ENCODE data around the gene NCOA7.
A peak's percentile ranks its signal among the peaks of the same experiment; 100 is the strongest.
"Not testable (repeated sequence)": the region's sequence is repeated elsewhere in the genome, so short reads cannot be mapped to it uniquely, and the experiment has no call there.

Gene NCOA7

GRCh38 chr6:125769147-125769783 is 21.5 kb upstream of the NCOA7 start:
- no peak for TF ChIP-seq CTCF (IDR thresholded peaks at IDR 0.05; ENCODE audit: low read length, missing control alignments)

GRCh38 chr6:125773387-125774341 is 17.1 kb upstream of the NCOA7 start:
- no peak overlapping the region for H3K4me3 ChIP-seq (replicated peaks; ENCODE audit: low read depth, low read length)
- peak; percentile 50 for DNase-seq (ENCODE audit: low read depth)
- no peak for TF ChIP-seq CTCF (IDR thresholded peaks at IDR 0.05; ENCODE audit: low read length, missing control alignments)

More at GRCh38 chr6:125769147-125769783, 21.5 kb upstream of the NCOA7 start:
- no peak for DNase-seq (ENCODE audit: low read depth)
- no peak overlapping the region for H3K4me3 ChIP-seq (replicated peaks; ENCODE audit: low read depth, low read length)

DNA sequence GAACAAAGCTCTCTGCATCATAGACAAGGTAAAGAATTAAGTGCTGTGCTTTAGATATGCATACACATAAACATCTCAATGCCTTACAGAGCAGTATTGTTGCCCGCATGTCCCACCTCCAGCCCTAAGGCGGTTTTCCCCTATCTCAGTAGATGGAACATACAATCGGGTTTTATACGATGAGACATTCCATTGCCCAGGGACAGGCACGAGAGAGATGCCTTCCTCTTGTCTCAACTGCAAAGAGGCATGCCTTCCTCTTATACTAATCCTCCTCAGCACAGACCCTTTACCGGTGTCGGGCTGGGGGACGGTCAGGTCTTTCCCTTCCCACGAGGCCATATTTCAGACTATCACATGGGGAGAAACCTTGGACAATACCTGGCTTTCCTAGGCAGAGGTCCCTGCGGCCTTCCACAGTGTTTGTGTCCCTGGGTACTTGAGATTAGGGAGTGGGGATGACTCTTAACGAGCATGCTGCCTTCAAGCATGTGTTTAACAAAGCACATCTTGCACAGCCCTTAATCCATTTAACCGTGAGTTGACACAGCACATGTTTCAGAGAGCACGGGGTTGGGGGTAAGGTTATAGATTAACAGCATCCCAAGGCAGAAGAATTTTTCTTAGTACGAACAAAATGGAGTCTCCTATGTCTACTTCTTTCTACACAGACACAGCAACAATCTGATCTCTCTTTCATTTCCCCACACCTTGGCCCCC is 14.5 kb upstream of the NCOA7 start:
- not testable (repeated sequence) for H3K4me3 ChIP-seq (replicated peaks; ENCODE audit: low read depth, low read length); DNase-seq (ENCODE audit: low read depth)

GRCh38 chr6:125779924-125780539 is 10.7 kb upstream of the NCOA7 start:
- peak; percentile 96 for DNase-seq (ENCODE audit: low read depth)
- peak; percentile 21 for TF ChIP-seq CTCF (IDR thresholded peaks at IDR 0.05; ENCODE audit: low read length, missing control alignments)
- peak overlapping the region; percentile 65 for H3K4me3 ChIP-seq (replicated peaks; ENCODE audit: low read depth, low read length)

DNA sequence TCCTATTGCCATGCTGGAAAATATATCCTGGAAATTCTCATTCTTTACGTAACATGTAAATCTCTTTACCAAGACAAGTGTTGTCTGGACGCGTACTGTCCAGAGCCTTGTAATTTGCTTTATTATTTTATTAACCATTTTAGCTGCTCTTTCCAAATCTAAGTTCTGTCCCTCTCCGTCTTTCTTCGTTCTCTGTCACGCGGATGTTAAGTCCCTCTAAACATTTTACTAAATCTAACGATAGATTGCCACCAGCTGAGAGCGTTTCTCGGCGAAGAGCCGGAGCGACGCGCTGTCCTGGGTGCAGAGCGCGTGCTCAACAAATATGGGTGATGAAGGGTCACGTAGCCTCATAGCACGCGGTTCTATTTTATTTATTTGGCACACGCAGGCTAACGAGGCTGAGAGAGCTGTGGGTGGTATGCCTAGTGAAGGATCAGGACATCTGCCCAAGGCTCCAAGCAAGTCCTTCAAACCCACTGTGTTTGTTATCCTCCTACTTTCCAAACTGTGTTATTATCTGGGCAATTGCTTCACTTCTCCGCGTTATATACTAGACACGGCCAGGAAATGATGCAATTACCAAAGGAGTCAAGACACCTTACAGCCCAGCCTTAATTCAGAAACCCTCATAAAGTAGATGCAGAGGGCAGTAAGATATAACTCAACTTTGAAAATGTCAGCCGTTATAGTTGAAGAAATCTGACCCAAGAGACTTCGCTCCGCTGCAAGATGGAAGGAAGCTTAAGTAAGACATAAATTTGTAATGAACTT is 10.0 kb upstream of the NCOA7 start:
- peak; percentile 90 for DNase-seq (ENCODE audit: low read depth)
- no peak for TF ChIP-seq CTCF (IDR thresholded peaks at IDR 0.05; ENCODE audit: low read length, missing control alignments)
- H3K4me3 ChIP-seq (replicated peaks; ENCODE audit: low read depth, low read length), result peak overlapping the region; percentile 65

GRCh38 chr6:125781314-125781868 is 9.4 kb upstream of the NCOA7 start:
- peak overlapping the region; percentile 65 for H3K4me3 ChIP-seq (replicated peaks; ENCODE audit: low read depth, low read length)
- DNase-seq (ENCODE audit: low read depth), result peak; percentile 46
- no peak for TF ChIP-seq CTCF (IDR thresholded peaks at IDR 0.05; ENCODE audit: low read length, missing control alignments)
